Subcutaneous abdominal adipose tissue (tissue), 5 donors: ENCODE data around the gene AMN.

Experiments
- H3K27ac ChIP-seq: one replicate; pipeline ENCODE4 v1.7.0; 2013; ENCODE audit warnings: low read depth, mild to moderate bottlenecking, inconsistent platforms, low read length, moderate library complexity
- H3K27me3 ChIP-seq, 5 donors: one replicate each; pipeline ENCODE4 v1.7.0; 2013; ENCODE audit warnings: low read length in 5 of 5, inconsistent platforms in 1 of 5; ENCODE audit not compliant: control insufficient read depth in 5 of 5, insufficient read depth in 4 of 5
- H3K36me3 ChIP-seq, 5 donors: one replicate each; pipeline ENCODE4 v1.7.0; 2013; ENCODE audit warnings: low read length in 5 of 5; ENCODE audit not compliant: control insufficient read depth in 5 of 5, insufficient read depth in 5 of 5
- H3K4me1 ChIP-seq, 5 donors: one replicate each; pipeline ENCODE4 v1.7.0; 2013; ENCODE audit warnings: low read length in 5 of 5, mild to moderate bottlenecking in 3 of 5, moderate library complexity in 1 of 5; ENCODE audit not compliant: control insufficient read depth in 5 of 5, insufficient read depth in 5 of 5
- H3K4me3 ChIP-seq, 5 donors: one replicate each; pipeline ENCODE4 v1.7.0; 2013; ENCODE audit warnings: low read length in 5 of 5, low read depth in 1 of 5
- H3K9ac ChIP-seq, 5 donors: one replicate each; pipeline ENCODE4 v1.7.0; 2013; ENCODE audit warnings: low read length in 5 of 5, mild to moderate bottlenecking in 4 of 5, moderate library complexity in 3 of 5
- H3K9me3 ChIP-seq, 5 donors: one replicate each; pipeline ENCODE4 v1.7.0; 2013; ENCODE audit warnings: low read length in 5 of 5; ENCODE audit not compliant: control insufficient read depth in 5 of 5
- donor health status: healthy.
- donor health status: healthy.
- donor health status: healthy.
- donor health status: healthy.
- donor health status: healthy.

Gene AMN

GRCh38 chr14:102965971-102966655, 43.6 kb downstream of the AMN start:
- peaks cover 0 to 13% (median 6%) of the 10 kb centered on the region in 5 donors for H3K4me1 ChIP-seq
- H3K36me3 ChIP-seq, result peaks cover 6 to 96% (median 92%) of the 10 kb centered on the region in 5 donors
- no peaks in the 10 kb centered on the region for H3K27me3 ChIP-seq
- H3K9ac ChIP-seq, result no peak overlapping the region
- no peaks in the 10 kb centered on the region for H3K9me3 ChIP-seq
- no peak overlapping the region for H3K27ac ChIP-seq
- no peak overlapping the region for H3K4me3 ChIP-seq

GRCh38 chr14:102966681-102967505, 44.4 kb downstream of the AMN start:
- Histone ChIP-seq H3K9me3 (no peaks in the 10 kb centered on the region), H3K27me3 (no peaks in the 10 kb centered on the region), H3K4me3 (no peak overlapping the region), H3K27ac (no peak overlapping the region), H3K36me3 (peaks cover 6 to 100% (median 95%) of the 10 kb centered on the region in 5 donors), H3K4me1 (peaks cover 0 to 10% (median 6%) of the 10 kb centered on the region in 5 donors), H3K9ac (no peak overlapping the region)

GRCh38 chr14:102967506-102967795, 45.0 kb downstream of the AMN start:
- Histone ChIP-seq H3K27ac (no peak overlapping the region), H3K4me3 (no peak overlapping the region), H3K4me1 (peaks cover 0 to 5% (median under 1%) of the 10 kb centered on the region in 5 donors), H3K9me3 (no peaks in the 10 kb centered on the region), H3K36me3 (peaks cover 6 to 99% (median 93%) of the 10 kb centered on the region in 5 donors), H3K27me3 (no peaks in the 10 kb centered on the region), H3K9ac (no peak overlapping the region)

GRCh38 chr14:102968306-102968705, 45.8 kb downstream of the AMN start:
- Histone ChIP-seq H3K27me3 (no peaks in the 10 kb centered on the region), H3K4me1 (peaks cover 0 to 2% (median 0%) of the 10 kb centered on the region in 5 donors), H3K4me3 (no peak overlapping the region), H3K9me3 (no peaks in the 10 kb centered on the region), H3K27ac (no peak overlapping the region), H3K9ac (no peak overlapping the region), H3K36me3 (peaks cover 6 to 99% (median 93%) of the 10 kb centered on the region in 5 donors)

GRCh38 chr14:102969060-102969791, 46.8 kb downstream of the AMN start:
- H3K27ac ChIP-seq, result no peak overlapping the region
- no peak overlapping the region for H3K4me3 ChIP-seq
- H3K4me1 ChIP-seq, result no peaks in the 10 kb centered on the region
- peaks cover 6 to 99% (median 93%) of the 10 kb centered on the region in 5 donors for H3K36me3 ChIP-seq
- no peaks in the 10 kb centered on the region for H3K27me3 ChIP-seq
- no peaks in the 10 kb centered on the region for H3K9me3 ChIP-seq
- no peak overlapping the region for H3K9ac ChIP-seq

- Histone ChIP-seq H3K27me3 (no peaks in the 10 kb centered on the region), H3K36me3 (peaks cover 6 to 98% (median 92%) of the 10 kb centered on the region in 5 donors), H3K27ac (no peak overlapping the region), H3K9me3 (no peaks in the 10 kb centered on the region), H3K4me3 (no peak overlapping the region), H3K9ac (no peak overlapping the region), H3K4me1 (no peaks in the 10 kb centered on the region)
These were observed 47.4 kb downstream of the AMN start for GRCh38 chr14:102969901-102970300.

GRCh38 chr14:102970496-102970895, 48.0 kb downstream of the AMN start:
- Histone ChIP-seq H3K27me3 (no peaks in the 10 kb centered on the region), H3K9me3 (no peaks in the 10 kb centered on the region), H3K4me1 (no peaks in the 10 kb centered on the region), H3K27ac (no peak overlapping the region), H3K36me3 (peaks cover 3 to 97% (median 89%) of the 10 kb centered on the region in 5 donors), H3K4me3 (no peak overlapping the region), H3K9ac (no peak overlapping the region)

GRCh38 chr14:102971314-102971713, 48.9 kb downstream of the AMN start:
- no peak overlapping the region for H3K4me3 ChIP-seq
- no peak overlapping the region for H3K27ac ChIP-seq
- H3K27me3 ChIP-seq, result no peaks in the 10 kb centered on the region
- H3K4me1 ChIP-seq, result no peaks in the 10 kb centered on the region
- H3K36me3 ChIP-seq, result peaks cover 0 to 97% (median 91%) of the 10 kb centered on the region in 5 donors
- H3K9me3 ChIP-seq, result no peaks in the 10 kb centered on the region
- no peak overlapping the region for H3K9ac ChIP-seq

GRCh38 chr14:102971836-102972606, 49.6 kb downstream of the AMN start:
- no peaks in the 10 kb centered on the region for H3K27me3 ChIP-seq
- no peak overlapping the region for H3K4me3 ChIP-seq
- H3K4me1 ChIP-seq, result no peaks in the 10 kb centered on the region
- H3K9me3 ChIP-seq, result no peaks in the 10 kb centered on the region
- no peak overlapping the region for H3K27ac ChIP-seq
- H3K9ac ChIP-seq, result no peak overlapping the region
- peaks cover 0 to 97% (median 89%) of the 10 kb centered on the region in 5 donors for H3K36me3 ChIP-seq
